DND-41 (cell line): ENCODE results near the gene ZNF813.

ENCODE experiments used
- CTCF ChIP-seq: IDR thresholded peaks from 2 replicates; pipeline ENCODE4 v1.5.1; 2012; ENCODE audit warnings: borderline replicate concordance, low read length, moderate library complexity, mild to moderate bottlenecking; ENCODE audit not compliant: poor library complexity, severe bottlenecking; ENCODE audit errors: extremely low read depth
- EZH2 ChIP-seq: IDR thresholded peaks from 3 replicates; pipeline ENCODE4 v1.6.1; 2012; ENCODE audit warnings: borderline replicate concordance, low read depth, mild to moderate bottlenecking, moderate library complexity, low read length, inconsistent platforms; ENCODE audit not compliant: severe bottlenecking

GRCh38 chr19:53531457-53531856 lies 63.9 kb downstream of the ZNF813 start:
- TF ChIP-seq CTCF: no peak
- no peak for TF ChIP-seq EZH2
